GM23338 (cell line): ENCODE data around the gene LEAP2. TPM values are rescaled to one million over a fixed set of nuclear protein-coding genes. Genes with fewer than 3 reads are reported as not detected.
A peak's percentile ranks its signal among the peaks of the same experiment; 100 is the strongest.
"Not testable (repeated sequence)": the region's sequence is repeated elsewhere in the genome, so short reads cannot be mapped to it uniquely, and the experiment has no call there.

Experiments used
- ATAC-seq: fragments of 200-7000 bp; cut with Tn5 transposase; 3 replicates; pipeline ENCODE4 v1.9.1; 2020
- DNase-seq: peaks from one replicate; pipeline ENCODE4 v3.0.0-alpha.2; 2015; ENCODE audit warnings: low spot score
- H2AFZ ChIP-seq: fragments of 200-600 bp; sonication (generic); 2 replicates; pipeline ENCODE4 v1.8.0; 2016; ENCODE audit warnings: antibody characterized with exemption, mild to moderate bottlenecking, moderate library complexity
- H3F3A ChIP-seq: fragments of 200-600 bp; sonication (generic); replicated peaks from 2 replicates; pipeline ENCODE4 v1.8.0; 2017; ENCODE audit warnings: antibody characterized with exemption, mixed run types, low read depth
- H3K27ac ChIP-seq: fragments of 200-600 bp; sonication (generic); 2 replicates; pipeline ENCODE4 v1.6.1; 2016; ENCODE audit warnings: low read depth
- H3K27me3 ChIP-seq: fragments of 200-600 bp; sonication (generic); 2 replicates; pipeline ENCODE4 v1.8.0; 2016; ENCODE audit warnings: mild to moderate bottlenecking, mixed run types, moderate library complexity; ENCODE audit not compliant: insufficient read depth
- H3K36me3 ChIP-seq: fragments of 200-600 bp; sonication (generic); 2 replicates; pipeline ENCODE4 v1.8.0; 2016; ENCODE audit warnings: mild to moderate bottlenecking; ENCODE audit not compliant: insufficient read depth
- H3K4me1 ChIP-seq: fragments of 200-600 bp; sonication (generic); 2 replicates; pipeline ENCODE4 v1.8.0; 2016; ENCODE audit warnings: mild to moderate bottlenecking, moderate library complexity; ENCODE audit not compliant: insufficient read depth
- H3K4me2 ChIP-seq: fragments of 200-600 bp; sonication (generic); 2 replicates; pipeline ENCODE4 v1.7.1; 2017; ENCODE audit warnings: mixed run types
- H3K4me3 ChIP-seq: fragments of 200-600 bp; sonication (generic); 2 replicates; pipeline ENCODE4 v1.6.1; 2016; ENCODE audit warnings: mixed run types
- H3K79me2 ChIP-seq: fragments of 200-600 bp; sonication (generic); replicated peaks from 2 replicates; pipeline ENCODE4 v1.8.0; 2017; ENCODE audit warnings: mild to moderate bottlenecking; ENCODE audit not compliant: insufficient read depth
- H3K9me2 ChIP-seq: fragments of 200-600 bp; sonication (generic); 2 replicates; pipeline ENCODE4 v1.8.0; 2017; ENCODE audit not compliant: insufficient read depth
- H4K20me1 ChIP-seq: fragments of 200-600 bp; sonication (generic); replicated peaks from 2 replicates; pipeline ENCODE4 v1.8.0; 2017; ENCODE audit warnings: mild to moderate bottlenecking; ENCODE audit not compliant: insufficient read depth
- H3K27ac Mint-ChIP-seq: 2 replicates; pipeline ENCODE4 v1.8.0; 2020; ENCODE audit warnings: inconsistent platforms, mild to moderate bottlenecking, moderate library complexity, mixed read lengths
- H3K27me3 Mint-ChIP-seq: 3 replicates; pipeline ENCODE4 v1.8.0; 2022; ENCODE audit warnings: low read depth, mild to moderate bottlenecking, moderate library complexity, mixed read lengths, inconsistent platforms; ENCODE audit not compliant: insufficient read depth, poor library complexity
- H3K36me3 Mint-ChIP-seq: 3 replicates; pipeline ENCODE4 v1.8.0; 2021; ENCODE audit warnings: low read depth, mild to moderate bottlenecking, inconsistent platforms, moderate library complexity, mixed read lengths
- H3K4me1 Mint-ChIP-seq: 3 replicates; pipeline ENCODE4 v1.8.0; 2020; ENCODE audit warnings: mild to moderate bottlenecking, inconsistent platforms, mixed read lengths
- H3K4me3 Mint-ChIP-seq: 3 replicates; pipeline ENCODE4 v1.8.0; 2021; ENCODE audit warnings: moderate library complexity, mild to moderate bottlenecking, inconsistent platforms, mixed read lengths
- H3K9me3 Mint-ChIP-seq: 3 replicates; pipeline ENCODE4 v1.8.0; 2020; ENCODE audit warnings: moderate library complexity, mild to moderate bottlenecking, inconsistent platforms, mixed read lengths
- CREB1 ChIP-seq: fragments of 250-450 bp; sonication (Bioruptor Pico); IDR thresholded peaks from 2 replicates; pipeline ENCODE4 v1.5.0; 2020; ENCODE audit warnings: low read depth, mild to moderate bottlenecking, moderate library complexity
- polyA plus RNA-seq: library from polyadenylated mRNA; unstranded; fragments of >200 nt; fragmentation: Nextera tagmentation; extraction: Ambion mirVana; gene quantifications from 2 replicates; pipeline ENCODE4 v1.2.1, GENCODE V29; 2016
- total RNA-seq: library from RNA; depleted of rRNA; stranded (reverse); fragments of >200 nt; shearing (Covaris generic); gene quantifications from 2 replicates; pipeline ENCODE4 v1.2.3, GENCODE V29; 2014
- TF ChIP-seq, protein P1 (sequence below): fragments of 250-450 bp; sonication (Bioruptor Pico); IDR thresholded peaks from 2 replicates; pipeline ENCODE4 v1.5.0; 2020; ENCODE audit warnings: mild to moderate bottlenecking, moderate library complexity

Gene LEAP2
- total and polyA plus RNA-seq, 2 experiments from 2014 or later = 1.5 to 1.8 TPM

DNA sequence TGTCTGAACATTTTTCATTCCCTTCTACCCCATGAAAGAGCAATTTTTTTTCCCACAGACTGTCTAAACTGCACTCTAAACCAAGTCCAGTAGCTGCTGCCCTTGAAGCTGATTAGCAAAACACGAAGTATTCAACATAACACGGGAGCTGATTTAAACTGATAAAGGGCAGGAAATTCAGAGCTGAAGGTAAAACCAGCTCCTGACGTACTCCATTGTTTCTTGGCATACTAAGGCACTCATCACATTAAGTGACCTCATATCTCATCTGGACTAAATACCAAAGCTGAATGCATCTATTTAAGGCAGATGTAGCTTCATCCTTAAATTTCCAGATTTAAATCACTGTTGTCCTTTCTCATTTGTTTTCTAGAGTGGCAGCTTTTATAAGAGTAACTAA lies 19.2 kb upstream of the LEAP2 start:
- Histone ChIP-seq H3F3A (no peaks in the 10 kb centered on the region), H3K27ac (no peak overlapping the region), H3K79me2 (no peaks in the 10 kb centered on the region), H2AFZ (no peak overlapping the region), H3K36me3 (no peaks in the 10 kb centered on the region), H3K9me2 (no peaks in the 10 kb centered on the region), H3K4me3 (no peak overlapping the region), H3K4me1 (peaks cover 10% of the 10 kb centered on the region; the same call in 1 of the 2 replicates), H3K4me2 (0 out of 2 replicates have a peak overlapping the region, but pooled peaks have one; percentile 1), H4K20me1 (no peaks in the 10 kb centered on the region), H3K27me3 (no peaks in the 10 kb centered on the region)
- Mint-ChIP-seq H3K4me1 (peaks cover 5% of the 10 kb centered on the region; the same call in 2 of the 3 replicates), H3K27ac (peak overlapping the region; percentile 15), H3K9me3 (no peaks in the 10 kb centered on the region), H3K36me3 (no peaks in the 10 kb centered on the region), H3K27me3 (peaks cover 1% of the 10 kb centered on the region), H3K4me3 (no peak overlapping the region; the same call in 2 of the 3 replicates)
- TF ChIP-seq, protein P1, sequence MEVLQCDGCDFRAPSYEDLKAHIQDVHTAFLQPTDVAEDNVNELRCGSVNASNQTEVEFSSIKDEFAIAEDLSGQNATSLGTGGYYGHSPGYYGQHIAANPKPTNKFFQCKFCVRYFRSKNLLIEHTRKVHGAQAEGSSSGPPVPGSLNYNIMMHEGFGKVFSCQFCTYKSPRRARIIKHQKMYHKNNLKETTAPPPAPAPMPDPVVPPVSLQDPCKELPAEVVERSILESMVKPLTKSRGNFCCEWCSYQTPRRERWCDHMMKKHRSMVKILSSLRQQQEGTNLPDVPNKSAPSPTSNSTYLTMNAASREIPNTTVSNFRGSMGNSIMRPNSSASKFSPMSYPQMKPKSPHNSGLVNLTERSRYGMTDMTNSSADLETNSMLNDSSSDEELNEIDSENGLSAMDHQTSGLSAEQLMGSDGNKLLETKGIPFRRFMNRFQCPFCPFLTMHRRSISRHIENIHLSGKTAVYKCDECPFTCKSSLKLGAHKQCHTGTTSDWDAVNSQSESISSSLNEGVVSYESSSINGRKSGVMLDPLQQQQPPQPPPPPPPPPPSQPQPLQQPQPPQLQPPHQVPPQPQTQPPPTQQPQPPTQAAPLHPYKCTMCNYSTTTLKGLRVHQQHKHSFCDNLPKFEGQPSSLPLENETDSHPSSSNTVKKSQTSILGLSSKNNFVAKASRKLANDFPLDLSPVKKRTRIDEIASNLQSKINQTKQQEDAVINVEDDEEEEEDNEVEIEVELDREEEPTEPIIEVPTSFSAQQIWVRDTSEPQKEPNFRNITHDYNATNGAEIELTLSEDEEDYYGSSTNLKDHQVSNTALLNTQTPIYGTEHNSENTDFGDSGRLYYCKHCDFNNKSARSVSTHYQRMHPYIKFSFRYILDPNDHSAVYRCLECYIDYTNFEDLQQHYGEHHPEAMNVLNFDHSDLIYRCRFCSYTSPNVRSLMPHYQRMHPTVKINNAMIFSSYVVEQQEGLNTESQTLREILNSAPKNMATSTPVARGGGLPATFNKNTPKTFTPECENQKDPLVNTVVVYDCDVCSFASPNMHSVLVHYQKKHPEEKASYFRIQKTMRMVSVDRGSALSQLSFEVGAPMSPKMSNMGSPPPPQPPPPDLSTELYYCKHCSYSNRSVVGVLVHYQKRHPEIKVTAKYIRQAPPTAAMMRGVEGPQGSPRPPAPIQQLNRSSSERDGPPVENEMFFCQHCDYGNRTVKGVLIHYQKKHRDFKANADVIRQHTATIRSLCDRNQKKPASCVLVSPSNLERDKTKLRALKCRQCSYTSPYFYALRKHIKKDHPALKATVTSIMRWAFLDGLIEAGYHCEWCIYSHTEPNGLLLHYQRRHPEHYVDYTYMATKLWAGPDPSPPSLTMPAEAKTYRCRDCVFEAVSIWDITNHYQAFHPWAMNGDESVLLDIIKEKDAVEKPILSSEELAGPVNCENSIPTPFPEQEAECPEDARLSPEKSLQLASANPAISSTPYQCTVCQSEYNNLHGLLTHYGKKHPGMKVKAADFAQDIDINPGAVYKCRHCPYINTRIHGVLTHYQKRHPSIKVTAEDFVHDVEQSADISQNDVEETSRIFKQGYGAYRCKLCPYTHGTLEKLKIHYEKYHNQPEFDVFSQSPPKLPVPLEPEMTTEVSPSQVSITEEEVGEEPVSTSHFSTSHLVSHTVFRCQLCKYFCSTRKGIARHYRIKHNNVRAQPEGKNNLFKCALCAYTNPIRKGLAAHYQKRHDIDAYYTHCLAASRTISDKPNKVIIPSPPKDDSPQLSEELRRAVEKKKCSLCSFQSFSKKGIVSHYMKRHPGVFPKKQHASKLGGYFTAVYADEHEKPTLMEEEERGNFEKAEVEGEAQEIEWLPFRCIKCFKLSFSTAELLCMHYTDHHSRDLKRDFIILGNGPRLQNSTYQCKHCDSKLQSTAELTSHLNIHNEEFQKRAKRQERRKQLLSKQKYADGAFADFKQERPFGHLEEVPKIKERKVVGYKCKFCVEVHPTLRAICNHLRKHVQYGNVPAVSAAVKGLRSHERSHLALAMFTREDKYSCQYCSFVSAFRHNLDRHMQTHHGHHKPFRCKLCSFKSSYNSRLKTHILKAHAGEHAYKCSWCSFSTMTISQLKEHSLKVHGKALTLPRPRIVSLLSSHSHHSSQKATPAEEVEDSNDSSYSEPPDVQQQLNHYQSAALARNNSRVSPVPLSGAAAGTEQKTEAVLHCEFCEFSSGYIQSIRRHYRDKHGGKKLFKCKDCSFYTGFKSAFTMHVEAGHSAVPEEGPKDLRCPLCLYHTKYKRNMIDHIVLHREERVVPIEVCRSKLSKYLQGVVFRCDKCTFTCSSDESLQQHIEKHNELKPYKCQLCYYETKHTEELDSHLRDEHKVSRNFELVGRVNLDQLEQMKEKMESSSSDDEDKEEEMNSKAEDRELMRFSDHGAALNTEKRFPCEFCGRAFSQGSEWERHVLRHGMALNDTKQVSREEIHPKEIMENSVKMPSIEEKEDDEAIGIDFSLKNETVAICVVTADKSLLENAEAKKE (CRISPR knock-in tag) = no peak
- TF ChIP-seq CREB1 (CRISPR knock-in tag) = 0 out of 2 replicates have a peak, but pooled peaks have one; percentile 34
- ATAC-seq (no peak; the same call in 2 of the 3 replicates), DNase-seq (peak; percentile 33)

DNA sequence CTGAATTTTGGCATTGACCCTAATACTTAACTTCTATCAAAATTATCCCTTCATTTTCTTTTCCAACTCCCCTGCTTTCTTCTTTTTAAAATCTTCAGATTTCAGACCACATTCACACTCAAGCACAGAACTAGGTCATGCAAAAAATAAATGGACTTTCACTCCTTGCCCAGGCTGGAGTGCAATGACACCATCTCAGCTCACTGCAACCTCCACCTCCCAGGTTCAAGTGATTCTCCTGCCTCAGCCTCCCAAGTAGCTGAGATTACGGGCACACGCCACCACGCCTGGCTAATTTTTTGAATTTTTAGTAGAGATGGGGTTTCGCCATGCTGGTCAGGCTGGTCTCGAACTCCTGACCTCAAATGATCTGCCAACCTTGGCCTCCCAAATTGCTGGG lies 18.5 kb upstream of the LEAP2 start:
- H3K9me3 Mint-ChIP-seq, H3K36me3 Mint-ChIP-seq, DNase-seq, H2AFZ ChIP-seq, H3F3A ChIP-seq, H3K9me2 ChIP-seq, H3K4me3 Mint-ChIP-seq, H3K4me3 ChIP-seq, H4K20me1 ChIP-seq, H3K27ac ChIP-seq, H3K4me1 Mint-ChIP-seq, H3K79me2 ChIP-seq, H3K27me3 Mint-ChIP-seq, H3K27me3 ChIP-seq, H3K27ac Mint-ChIP-seq, H3K36me3 ChIP-seq, H3K4me1 ChIP-seq, ATAC-seq: not testable (repeated sequence)
- 0 out of 2 replicates have a peak overlapping the region, but pooled peaks have one; percentile 1 for H3K4me2 ChIP-seq
